8988T (cell line): ENCODE data around the gene TUT4.

ENCODE experiments used
- DNase-seq: peaks from one replicate; pipeline ENCODE4 v3.0.0; 2011

TUT4 gene

GRCh38 chr1:52399629-52400028 is 153.3 kb downstream of the TUT4 start:
- no peak for DNase-seq

- no peak for DNase-seq
Measured at GRCh38 chr1:52393174-52393573, 159.7 kb downstream of the TUT4 start.

- no peak for DNase-seq
Measured at GRCh38 chr1:52386458-52386857, 166.4 kb downstream of the TUT4 start.

- DNase-seq = no peak
Measured at GRCh38 chr1:52385376-52385775, 167.5 kb downstream of the TUT4 start.
